Activated B cell treated with CpG ODN at 0.5 μM for 24 hours (primary cell): ENCODE results near the gene NDUFV1. TPM values are rescaled to one million over a fixed set of nuclear protein-coding genes. Genes with fewer than 3 reads are reported as not detected.

Experiments
- ATAC-seq: fragments of 200-7000 bp; cut with Tn5 transposase; one replicate; pipeline ENCODE4 v1.10.0; 2021; ENCODE audit warnings: low read depth, mild to moderate bottlenecking, moderate library complexity
- CTCF ChIA-PET: fragments of 350-600 bp; sonication (Branson Sonifier 250); formaldehyde crosslinking; loops from one replicate; lab custom pipeline; 2021; ENCODE audit warnings: antibody characterized with exemption; lab: Charles Lee
- POLR2A ChIA-PET: fragments of 350-600 bp; sonication (Branson Sonifier 250); formaldehyde crosslinking; loops from one replicate; lab custom pipeline; 2021; ENCODE audit warnings: antibody characterized with exemption; lab: Charles Lee
- DNase-seq: peaks from one replicate; pipeline ENCODE4 v3.0.0; 2022
- H3K27ac Mint-ChIP-seq: one replicate; pipeline ENCODE4 v1.8.0; 2020; ENCODE audit warnings: mixed read lengths
- H3K27me3 Mint-ChIP-seq: one replicate; pipeline ENCODE4 v1.8.0; 2021; ENCODE audit warnings: mixed read lengths
- H3K36me3 Mint-ChIP-seq: one replicate; pipeline ENCODE4 v1.8.0; 2021; ENCODE audit warnings: low read depth, mixed read lengths
- H3K4me1 Mint-ChIP-seq: one replicate; pipeline ENCODE4 v1.8.0; 2021; ENCODE audit warnings: mixed read lengths
- H3K4me3 Mint-ChIP-seq: one replicate; pipeline ENCODE4 v1.8.0; 2020; ENCODE audit warnings: mild to moderate bottlenecking, mixed read lengths
- H3K9me3 Mint-ChIP-seq: one replicate; pipeline ENCODE4 v1.8.0; 2020; ENCODE audit warnings: mixed read lengths
- intact Hi-C: fragments of 100-400 bp; cut with micrococcal nuclease; formaldehyde crosslinking; loops from one replicate; pipeline ENCODE4 v1.15.1; 2024
- total RNA-seq: library from RNA; stranded (reverse); gene quantifications from 2 replicates; pipeline ENCODE4 v1.2.3, GENCODE V29; 2022
- TF ChIP-seq, protein P1 (sequence below): fragments of 200-600 bp; IDR thresholded peaks from one replicate; pipeline ENCODE4 v1.8.0; 2022; ENCODE audit warnings: antibody characterized with exemption, mild to moderate bottlenecking

Gene NDUFV1
- total RNA-seq, 1 donor from 2014 or later = 221 TPM

DNA sequence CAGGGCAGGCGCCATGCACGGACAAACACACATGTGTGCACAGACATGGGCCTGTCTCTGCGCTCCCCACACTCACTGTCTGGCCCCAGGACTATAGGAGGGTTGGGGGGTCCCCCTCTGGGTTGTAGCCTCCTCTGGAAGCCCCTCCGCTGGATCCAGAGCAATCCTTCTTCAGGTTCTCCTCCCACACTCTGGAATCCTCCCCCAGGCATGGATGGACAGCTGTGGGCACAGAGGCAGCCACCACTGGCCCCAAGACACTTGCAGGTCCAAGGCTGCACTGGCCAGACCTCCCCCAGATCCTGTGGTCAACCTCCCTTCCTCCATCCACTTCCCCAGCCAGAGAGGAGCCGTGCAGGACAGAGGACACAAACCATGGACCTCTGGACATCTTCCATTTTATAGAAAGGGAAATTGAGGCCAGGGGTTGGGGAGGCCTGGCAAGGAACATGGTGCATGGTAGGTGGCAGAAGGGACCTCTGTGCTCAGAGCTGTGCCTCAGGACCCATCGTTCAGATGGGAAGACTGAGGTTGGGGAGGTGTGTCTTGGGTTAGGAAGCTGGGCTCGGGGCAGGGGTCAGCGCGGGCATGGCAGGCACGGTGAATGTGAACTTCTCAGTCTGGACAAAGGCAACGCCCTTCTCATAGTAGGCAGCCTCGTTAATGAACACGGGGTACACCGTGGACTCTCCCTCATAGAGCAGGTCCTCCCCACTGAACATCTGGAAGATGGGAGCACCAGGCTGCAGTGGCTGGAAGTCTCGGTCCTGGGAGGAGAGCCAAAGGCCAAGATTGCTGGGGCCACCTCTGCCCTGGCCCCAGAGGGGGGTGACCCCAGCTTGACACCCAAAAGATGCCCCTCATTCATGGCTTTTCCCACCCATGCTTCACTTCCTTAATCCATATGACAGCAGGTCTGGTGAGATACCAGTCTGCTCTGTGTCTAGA is 35.7 kb downstream of the NDUFV1 start:
- POLR2A ChIA-PET = interaction anchor here (0.6 kb wide), 1 partner anchor 1577 kb away, joined by 9 read pairs; no protein-coding TSS in a partner anchor
- no peaks in the 10 kb centered on the region for H3K36me3 Mint-ChIP-seq
- CTCF ChIA-PET = no interaction called here
- no peak overlapping the region for H3K27ac Mint-ChIP-seq
- DNase-seq (no peak), ATAC-seq (no peak)
- H3K27me3 Mint-ChIP-seq = peaks cover 2% of the 10 kb centered on the region
- no peaks in the 10 kb centered on the region for H3K9me3 Mint-ChIP-seq
- TF ChIP-seq, protein P1, sequence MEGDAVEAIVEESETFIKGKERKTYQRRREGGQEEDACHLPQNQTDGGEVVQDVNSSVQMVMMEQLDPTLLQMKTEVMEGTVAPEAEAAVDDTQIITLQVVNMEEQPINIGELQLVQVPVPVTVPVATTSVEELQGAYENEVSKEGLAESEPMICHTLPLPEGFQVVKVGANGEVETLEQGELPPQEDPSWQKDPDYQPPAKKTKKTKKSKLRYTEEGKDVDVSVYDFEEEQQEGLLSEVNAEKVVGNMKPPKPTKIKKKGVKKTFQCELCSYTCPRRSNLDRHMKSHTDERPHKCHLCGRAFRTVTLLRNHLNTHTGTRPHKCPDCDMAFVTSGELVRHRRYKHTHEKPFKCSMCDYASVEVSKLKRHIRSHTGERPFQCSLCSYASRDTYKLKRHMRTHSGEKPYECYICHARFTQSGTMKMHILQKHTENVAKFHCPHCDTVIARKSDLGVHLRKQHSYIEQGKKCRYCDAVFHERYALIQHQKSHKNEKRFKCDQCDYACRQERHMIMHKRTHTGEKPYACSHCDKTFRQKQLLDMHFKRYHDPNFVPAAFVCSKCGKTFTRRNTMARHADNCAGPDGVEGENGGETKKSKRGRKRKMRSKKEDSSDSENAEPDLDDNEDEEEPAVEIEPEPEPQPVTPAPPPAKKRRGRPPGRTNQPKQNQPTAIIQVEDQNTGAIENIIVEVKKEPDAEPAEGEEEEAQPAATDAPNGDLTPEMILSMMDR = no peak
- intact Hi-C loops = no loop called here
- H3K4me3 Mint-ChIP-seq = no peak overlapping the region
- H3K4me1 Mint-ChIP-seq = peaks cover 34% of the 10 kb centered on the region

DNA sequence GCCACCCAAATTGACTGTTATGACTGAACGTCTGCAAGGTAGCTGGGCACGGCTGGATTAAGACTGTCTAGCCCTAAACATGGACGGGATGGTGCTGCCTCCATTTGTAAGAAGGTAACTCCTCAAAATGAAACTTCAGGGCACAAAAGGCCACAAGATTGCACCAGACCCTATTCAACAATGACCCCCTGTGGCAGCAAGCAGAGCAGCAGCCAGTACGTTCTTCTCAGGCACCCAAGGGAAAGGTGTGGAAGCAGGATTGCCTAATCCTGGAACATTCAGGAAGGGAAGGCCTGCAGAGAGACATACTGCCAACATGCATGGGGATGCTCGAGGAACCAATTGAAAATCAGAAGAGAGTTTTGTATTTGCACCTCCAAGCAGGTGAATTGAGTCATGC is 37.3 kb downstream of the NDUFV1 start:
- ATAC-seq (no peak), DNase-seq (no peak)
- no peak overlapping the region for H3K27ac Mint-ChIP-seq
- TF ChIP-seq, protein P1 = no peak
- H3K4me3 Mint-ChIP-seq = peak overlapping the region; percentile 24
- ChIA-PET POLR2A (interaction anchor here (1.0 to 7.2 kb wide), 2 partner anchors 14 to 243 kb away, joined by 3 to 43 read pairs; partner anchors contain the start of gene NUDT8), CTCF (interaction anchor here (1.5 kb wide), 1 partner anchor 27 kb away, joined by 4 read pairs; no protein-coding TSS in a partner anchor)
- intact Hi-C loops = no loop called here
- peaks cover 49% of the 10 kb centered on the region for H3K4me1 Mint-ChIP-seq
- H3K36me3 Mint-ChIP-seq = no peaks in the 10 kb centered on the region
- no peaks in the 10 kb centered on the region for H3K9me3 Mint-ChIP-seq
- peaks cover 2% of the 10 kb centered on the region for H3K27me3 Mint-ChIP-seq

DNA sequence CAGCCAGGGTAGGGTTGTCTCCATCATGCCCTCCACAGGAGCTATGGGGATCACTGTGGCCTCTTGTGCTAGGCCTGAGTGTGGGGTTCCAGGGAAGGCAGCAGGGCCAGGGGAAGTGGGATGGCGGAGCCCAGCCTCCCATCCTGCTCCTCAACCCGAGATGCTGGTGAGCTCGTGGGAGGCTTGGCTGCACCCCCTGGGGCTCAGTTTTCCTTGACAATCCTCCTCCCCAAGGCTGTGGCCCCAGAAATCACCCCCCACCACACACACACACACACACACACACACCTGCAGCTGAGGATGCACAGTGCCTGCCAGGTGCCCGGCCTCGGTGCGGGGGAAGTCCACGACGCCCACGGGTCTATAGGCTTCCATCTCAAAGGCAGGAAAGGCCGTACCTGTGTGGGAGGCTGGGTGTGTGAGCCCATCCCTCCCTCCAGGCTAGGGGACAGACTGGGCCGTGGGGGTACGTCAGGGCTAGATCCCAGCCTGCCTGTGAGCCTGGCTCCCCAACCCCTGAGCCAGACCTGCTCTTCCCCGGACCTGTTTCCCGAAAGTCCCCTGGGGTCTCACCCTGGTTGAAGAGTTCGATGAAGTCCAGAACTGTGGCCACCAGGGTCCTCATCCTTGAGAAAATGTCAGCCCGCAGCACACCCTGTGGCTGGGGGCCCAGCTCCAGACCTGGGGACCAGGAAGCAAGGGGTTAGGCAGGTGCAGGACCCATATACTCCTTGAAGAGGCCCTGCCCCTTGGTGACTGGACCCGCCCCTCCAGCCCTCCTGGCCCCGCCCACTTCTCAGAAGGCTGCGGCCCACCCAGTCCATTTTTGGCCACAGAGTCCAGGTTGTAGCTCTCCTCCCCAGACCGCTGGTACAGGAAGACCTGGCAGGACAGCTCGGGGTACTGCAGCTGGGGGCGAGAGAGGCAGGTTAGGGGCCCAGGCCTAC is 38.0 kb downstream of the NDUFV1 start:
- TF ChIP-seq, protein P1 = no peak
- H3K9me3 Mint-ChIP-seq = no peaks in the 10 kb centered on the region
- ATAC-seq = no peak
- ChIA-PET CTCF (interaction anchor here (1.1 to 2.1 kb wide), 3 partner anchors 9 to 31 kb away, joined by 3 to 7 read pairs (median 4); no protein-coding TSS in a partner anchor), POLR2A (interaction anchor here (1.0 to 7.2 kb wide), 2 partner anchors 15 to 244 kb away, joined by 3 to 43 read pairs; partner anchors contain the start of gene NUDT8)
- no peak overlapping the region for H3K4me3 Mint-ChIP-seq
- intact Hi-C loops = no loop called here
- no peak for DNase-seq
- peaks cover 56% of the 10 kb centered on the region for H3K4me1 Mint-ChIP-seq
- no peaks in the 10 kb centered on the region for H3K36me3 Mint-ChIP-seq
- H3K27ac Mint-ChIP-seq = no peak overlapping the region
- peaks cover 2% of the 10 kb centered on the region for H3K27me3 Mint-ChIP-seq

DNA sequence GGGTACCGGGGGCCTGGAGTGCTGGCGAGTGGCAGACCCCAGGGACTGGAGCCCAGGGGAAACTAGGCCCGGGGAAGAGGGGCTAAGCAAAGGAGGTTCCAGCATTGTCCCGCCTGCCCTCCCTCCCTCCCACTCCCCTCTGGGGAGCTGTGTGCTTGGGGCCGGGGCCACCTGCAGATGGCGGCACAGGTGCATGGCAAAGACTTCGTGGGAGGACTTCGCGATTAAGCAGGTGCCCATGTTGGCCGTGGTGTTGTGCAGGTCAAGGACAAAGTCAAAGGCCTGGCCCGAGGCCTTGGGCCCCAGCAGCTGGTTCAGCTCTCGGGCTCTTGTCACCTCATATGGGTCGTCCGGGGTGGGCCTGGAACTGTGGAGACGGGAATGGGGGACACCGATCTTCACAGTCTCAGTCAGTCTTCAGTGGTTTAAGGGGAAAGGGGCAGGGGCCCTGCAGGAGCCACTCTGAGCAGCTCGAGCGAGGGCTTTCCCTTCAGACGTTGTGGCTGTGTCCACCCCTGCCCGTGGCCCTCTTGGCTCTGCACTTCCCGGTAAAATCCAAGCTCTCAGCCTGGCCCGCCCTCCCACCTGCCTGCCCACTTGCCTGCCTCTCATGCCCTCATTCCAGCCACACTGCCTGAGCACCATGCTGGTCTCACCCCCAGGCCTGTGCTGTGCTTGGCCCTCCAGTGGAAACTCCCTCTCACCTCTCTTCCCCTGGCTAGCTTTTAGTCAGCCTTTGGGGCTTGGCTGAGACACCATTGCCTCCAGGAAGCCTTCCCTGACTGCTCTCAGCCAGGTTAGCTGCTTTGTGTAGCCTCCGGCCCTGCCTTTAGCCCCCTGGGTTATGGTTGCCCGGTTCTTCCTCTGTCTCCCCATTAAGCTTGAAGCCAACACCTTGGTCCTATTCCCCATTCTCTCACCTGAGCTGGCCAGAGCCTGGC is 39.1 kb downstream of the NDUFV1 start:
- ChIA-PET POLR2A (interaction anchor here (0.6 to 7.2 kb wide), 9 partner anchors 10 to 272 kb away, joined by 3 to 43 read pairs (median 4); partner anchors contain the start of genes CLCF1, GSTP1 and NUDT8), CTCF (interaction anchor here (1.0 to 4.2 kb wide), 7 partner anchors 8 to 300 kb away, joined by 3 to 55 read pairs (median 3); partner anchors contain the start of gene NUDT8)
- TF ChIP-seq, protein P1 = no peak
- Mint-ChIP-seq H3K9me3 (no peaks in the 10 kb centered on the region), H3K4me1 (peaks cover 64% of the 10 kb centered on the region), H3K27ac (no peak overlapping the region), H3K4me3 (peak overlapping the region; percentile 39), H3K36me3 (no peaks in the 10 kb centered on the region), H3K27me3 (peaks cover 2% of the 10 kb centered on the region)
- intact Hi-C loops = no loop called here
- no peak for ATAC-seq
- no peak for DNase-seq
